Dedifferentiated amniotic fluid mesenchymal stem cell (primary cell): Measurements from ENCODE around the gene TALDO1.
A peak's percentile ranks its signal among the peaks of the same experiment; 100 is the strongest.

Experiments
- DNase-seq: peaks from one replicate; pipeline ENCODE4 v3.0.0-alpha.2; 2016; ENCODE audit errors: extremely low spot score

The TALDO1 gene

GRCh38 chr11:799641-800316 lies 52.5 kb downstream of the TALDO1 start:
- no peak for DNase-seq

GRCh38 chr11:800473-800872 lies 53.2 kb downstream of the TALDO1 start:
- DNase-seq = no peak

DNA sequence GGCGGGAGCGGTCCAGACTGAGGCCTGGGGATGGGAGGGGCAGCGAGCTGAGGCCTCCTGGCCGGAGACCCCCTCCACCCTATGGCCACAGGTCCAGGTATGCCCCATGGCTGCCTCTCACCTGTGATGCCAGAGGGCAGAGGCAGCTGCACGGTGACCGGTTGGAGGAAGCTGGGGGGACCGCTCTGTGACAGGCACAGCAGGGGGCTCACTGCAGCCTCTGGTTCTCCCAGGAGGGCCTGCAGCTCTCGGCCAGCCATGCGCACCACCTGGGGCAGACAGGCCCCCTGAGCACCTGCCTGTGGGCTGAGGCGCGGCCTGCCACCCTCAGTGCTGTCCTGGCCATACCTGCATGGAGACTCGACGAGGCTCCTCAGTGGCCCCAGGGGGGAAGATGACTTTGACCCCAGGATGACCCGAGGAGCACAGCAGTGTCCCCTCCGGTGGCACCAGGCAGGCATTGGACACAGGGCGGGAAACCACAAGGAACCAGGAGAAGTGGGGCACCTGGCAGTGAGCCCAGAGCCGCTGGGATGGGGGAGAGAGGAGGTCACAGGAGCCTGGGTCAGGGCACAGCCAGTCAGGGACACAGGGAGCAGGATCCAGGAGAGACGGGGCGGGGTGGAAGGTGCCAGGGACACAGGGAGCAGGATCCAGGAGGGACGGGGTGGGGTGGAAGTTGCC lies 54.0 kb downstream of the TALDO1 start:
- no peak for DNase-seq

GRCh38 chr11:802018-802617 lies 54.9 kb downstream of the TALDO1 start:
- no peak for DNase-seq

GRCh38 chr11:802693-803466 lies 55.6 kb downstream of the TALDO1 start:
- DNase-seq = no peak

DNA sequence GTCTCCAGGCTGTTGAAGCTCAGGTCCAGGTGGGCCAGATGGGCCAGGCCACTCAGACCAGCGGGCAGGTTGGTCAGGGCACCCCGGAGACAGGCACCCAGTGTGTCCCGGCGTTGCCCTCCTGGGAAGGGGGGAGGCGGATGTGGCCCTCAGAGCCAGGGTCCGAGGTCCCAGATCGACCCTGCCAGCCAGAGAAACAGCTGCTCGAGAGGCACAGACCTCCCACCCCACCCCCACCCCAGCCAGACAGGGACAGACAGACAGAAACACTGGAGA lies 56.1 kb downstream of the TALDO1 start:
- DNase-seq = no peak

DNA sequence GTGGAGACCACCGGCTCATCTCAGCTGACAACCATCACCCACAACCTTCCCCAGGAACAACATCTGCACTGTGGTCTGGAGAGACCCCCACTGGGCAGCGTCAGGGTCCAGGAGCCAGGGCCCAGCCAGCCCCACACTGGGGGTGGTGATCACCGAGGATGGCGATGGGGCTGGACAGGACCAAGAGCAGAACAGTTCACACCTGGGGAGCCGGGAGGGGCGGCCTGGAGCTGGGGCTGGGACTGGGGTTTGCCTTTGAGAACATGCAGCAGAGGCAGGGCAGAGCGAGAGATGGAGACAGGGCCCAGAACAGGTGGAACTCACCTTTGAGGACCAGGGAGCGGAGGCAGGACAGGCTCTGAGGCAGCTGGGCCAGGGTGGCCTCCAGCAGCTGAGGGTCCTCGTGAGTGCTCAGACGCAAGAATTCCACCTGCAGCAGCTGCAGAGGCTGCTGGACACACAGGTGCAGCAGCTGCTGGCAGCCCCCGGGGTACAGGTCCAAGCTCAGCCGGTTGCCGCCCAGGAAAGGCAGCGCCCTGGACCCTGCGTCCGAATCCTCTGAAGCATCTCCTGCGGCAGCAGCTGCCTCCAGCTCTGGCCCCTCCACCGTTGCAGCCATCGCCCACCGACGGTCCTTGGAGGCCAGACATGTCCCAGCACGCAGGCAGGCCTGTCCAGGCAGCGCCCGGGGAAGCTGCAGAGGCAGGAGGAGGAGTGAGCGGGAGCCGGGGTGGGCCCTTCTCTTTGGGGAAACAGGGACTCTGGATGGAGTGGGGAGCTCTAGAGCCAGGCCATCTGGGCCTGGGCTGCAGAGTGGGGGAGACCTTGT lies 56.7 kb downstream of the TALDO1 start:
- no peak for DNase-seq

- no peak for DNase-seq
Observed at GRCh38 chr11:804599-804964, 57.3 kb downstream of the TALDO1 start.

- DNase-seq = no peak
Observed at GRCh38 chr11:808427-809286, 61.4 kb downstream of the TALDO1 start.

DNA sequence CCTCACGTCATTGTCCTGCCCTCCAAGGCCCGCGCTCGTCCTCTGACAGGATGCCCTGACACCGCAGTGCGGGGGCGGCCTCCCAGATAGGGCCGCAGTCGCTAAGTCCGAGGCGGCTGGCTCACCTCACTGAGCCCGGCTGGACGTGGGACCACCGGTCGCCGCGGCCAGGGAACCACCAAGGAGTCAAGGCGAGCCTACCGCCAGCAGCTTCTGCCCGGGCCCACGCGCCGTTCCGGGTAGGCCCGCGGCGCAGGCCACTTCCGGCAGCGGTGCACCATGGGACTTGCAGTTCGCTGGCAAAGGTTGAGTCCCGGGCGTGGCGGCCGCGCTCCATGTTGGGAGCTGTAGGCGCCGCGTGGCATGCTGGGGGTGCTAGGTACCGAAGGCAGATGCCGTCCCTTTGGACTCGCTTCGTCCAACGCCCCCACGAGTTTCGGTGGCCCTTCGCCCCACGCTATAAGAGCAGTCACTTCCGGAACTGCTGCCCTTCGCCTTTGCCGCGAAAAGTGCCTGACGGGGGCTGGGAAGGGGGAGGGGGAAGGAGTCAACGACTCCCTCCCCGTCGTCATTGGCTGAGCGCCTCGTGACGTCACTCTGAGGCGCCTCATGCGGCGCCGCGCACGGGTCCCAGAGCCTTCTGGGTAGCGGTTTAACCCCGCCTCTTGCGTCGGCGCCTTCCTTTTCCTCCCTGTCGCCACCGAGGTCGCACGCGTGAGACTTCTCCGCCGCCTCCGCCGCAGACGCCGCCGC lies 62.2 kb downstream of the TALDO1 start, which contains the start of gene RPLP2:
Gene RPLP2 (plus strand): TSS at position 681 of the 753 bp plus-strand sequence. CDS start 268 bp downstream, outside the sequence.
- peak; percentile 95 for DNase-seq

GRCh38 chr11:810040-810567 lies 62.8 kb downstream of the TALDO1 start:
- no peak for DNase-seq

GRCh38 chr11:811446-812245 lies 64.4 kb downstream of the TALDO1 start:
- no peak for DNase-seq

DNA sequence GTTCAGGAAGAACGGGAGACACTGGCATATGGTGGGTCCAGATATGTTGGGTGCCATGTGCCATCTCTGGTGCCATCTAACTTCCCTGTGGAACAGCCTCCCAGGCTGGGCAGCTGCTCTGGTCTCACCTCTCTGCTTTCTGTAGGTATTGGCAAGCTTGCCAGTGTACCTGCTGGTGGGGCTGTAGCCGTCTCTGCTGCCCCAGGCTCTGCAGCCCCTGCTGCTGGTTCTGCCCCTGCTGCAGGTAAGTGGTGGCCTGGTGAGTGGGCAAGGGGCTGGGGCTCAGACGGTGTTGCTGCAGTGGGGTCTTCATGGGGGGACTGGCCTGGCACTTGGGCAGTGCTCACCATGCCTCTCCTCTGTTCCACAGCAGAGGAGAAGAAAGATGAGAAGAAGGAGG lies 65.1 kb downstream of the TALDO1 start:
- DNase-seq = no peak

- DNase-seq = no peak
Observed at GRCh38 chr11:813072-813455, 65.8 kb downstream of the TALDO1 start.

DNA sequence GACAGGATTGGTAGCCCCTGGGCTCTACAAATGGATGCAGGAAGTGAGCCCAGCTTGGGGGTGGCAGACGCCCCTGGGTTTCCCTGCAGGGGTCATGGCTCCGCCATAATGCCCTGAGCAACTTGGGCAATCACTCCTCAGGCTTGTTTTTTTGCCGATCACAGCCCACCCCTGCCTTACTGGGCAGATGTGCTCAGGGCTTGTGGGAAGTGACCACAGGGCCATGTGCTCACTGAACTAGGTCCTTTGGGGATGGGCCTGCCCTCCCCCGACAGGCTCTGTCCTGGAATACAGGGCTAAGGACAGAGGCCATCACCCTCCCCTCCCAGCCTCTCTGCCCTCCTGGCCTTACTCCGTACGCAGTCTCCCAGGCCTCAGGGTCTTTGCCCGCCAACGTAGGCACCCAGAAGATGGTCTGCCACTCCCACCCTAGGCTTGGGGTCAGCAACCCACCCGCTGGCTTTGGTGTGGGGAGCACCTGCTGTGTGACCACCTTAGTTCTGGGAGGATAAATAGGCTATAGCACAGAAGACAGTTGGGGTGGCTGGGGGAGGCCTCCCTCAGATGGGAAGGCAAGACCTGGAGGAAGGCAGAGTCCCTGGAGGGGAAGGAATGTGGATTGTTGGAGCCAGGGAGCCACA lies 66.3 kb downstream of the TALDO1 start:
- no peak for DNase-seq
